ENCODE measurements around the gene RAB24. TPM values are rescaled to one million over a fixed set of nuclear protein-coding genes. Genes with fewer than 3 reads are reported as not detected.

RAB24 gene
- polyA plus RNA-seq, 1 donor from 2014 or later, result 79.0 TPM

DNA sequence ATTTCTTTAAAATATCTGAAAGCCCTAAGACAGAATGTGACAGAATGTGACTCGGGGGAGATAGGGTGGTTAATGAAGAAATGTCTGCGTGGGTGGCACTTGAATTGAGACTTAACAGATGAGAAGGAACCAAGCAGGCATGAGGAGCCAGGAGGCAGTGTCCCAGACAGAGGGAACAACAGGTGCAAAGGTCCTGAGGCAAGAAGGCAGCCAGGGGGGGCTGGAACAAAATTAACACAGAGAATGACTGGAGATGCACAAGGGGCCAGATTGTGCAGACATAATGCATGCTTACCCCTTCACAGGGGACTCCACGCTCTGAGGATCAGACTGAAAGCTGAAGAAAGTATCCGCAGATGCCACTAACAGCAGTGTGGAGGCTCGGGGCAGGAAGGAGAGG lies 46.2 kb upstream of the RAB24 start:
- H3K9me3 ChIP-seq (ENCODE audit: low read length), result no peaks in the 10 kb centered on the region
- no peaks in the 10 kb centered on the region for H4K20me1 ChIP-seq (ENCODE audit: insufficient read depth)
- H3K27ac ChIP-seq (ENCODE audit: low read length), result no peak overlapping the region
- no peak overlapping the region for H2AFZ ChIP-seq (ENCODE audit: low read depth, low read length)
- H3K9ac ChIP-seq (ENCODE audit: low read length), result no peak overlapping the region
- no peaks in the 10 kb centered on the region for H3K36me3 ChIP-seq (ENCODE audit: insufficient read depth, low read length)
- H3K79me2 ChIP-seq (replicated peaks; ENCODE audit: insufficient read depth, low read length), result peaks cover 43% of the 10 kb centered on the region
- peak overlapping the region; percentile 74 for H3K4me2 ChIP-seq (ENCODE audit: low read length)
- H3K4me3 ChIP-seq (ENCODE audit: low read length), result peak overlapping the region; percentile 84
- TF ChIP-seq, protein P1, sequence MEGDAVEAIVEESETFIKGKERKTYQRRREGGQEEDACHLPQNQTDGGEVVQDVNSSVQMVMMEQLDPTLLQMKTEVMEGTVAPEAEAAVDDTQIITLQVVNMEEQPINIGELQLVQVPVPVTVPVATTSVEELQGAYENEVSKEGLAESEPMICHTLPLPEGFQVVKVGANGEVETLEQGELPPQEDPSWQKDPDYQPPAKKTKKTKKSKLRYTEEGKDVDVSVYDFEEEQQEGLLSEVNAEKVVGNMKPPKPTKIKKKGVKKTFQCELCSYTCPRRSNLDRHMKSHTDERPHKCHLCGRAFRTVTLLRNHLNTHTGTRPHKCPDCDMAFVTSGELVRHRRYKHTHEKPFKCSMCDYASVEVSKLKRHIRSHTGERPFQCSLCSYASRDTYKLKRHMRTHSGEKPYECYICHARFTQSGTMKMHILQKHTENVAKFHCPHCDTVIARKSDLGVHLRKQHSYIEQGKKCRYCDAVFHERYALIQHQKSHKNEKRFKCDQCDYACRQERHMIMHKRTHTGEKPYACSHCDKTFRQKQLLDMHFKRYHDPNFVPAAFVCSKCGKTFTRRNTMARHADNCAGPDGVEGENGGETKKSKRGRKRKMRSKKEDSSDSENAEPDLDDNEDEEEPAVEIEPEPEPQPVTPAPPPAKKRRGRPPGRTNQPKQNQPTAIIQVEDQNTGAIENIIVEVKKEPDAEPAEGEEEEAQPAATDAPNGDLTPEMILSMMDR (IDR thresholded peaks at IDR 0.05; ENCODE audit: poor library complexity, severe bottlenecking), result no peak
- no peak for TF ChIP-seq EZH2 (IDR thresholded peaks at IDR 0.05; ENCODE audit: borderline replicate concordance, insufficient read depth, low read length, poor library complexity, severe bottlenecking)
- TF ChIP-seq, protein P2, sequence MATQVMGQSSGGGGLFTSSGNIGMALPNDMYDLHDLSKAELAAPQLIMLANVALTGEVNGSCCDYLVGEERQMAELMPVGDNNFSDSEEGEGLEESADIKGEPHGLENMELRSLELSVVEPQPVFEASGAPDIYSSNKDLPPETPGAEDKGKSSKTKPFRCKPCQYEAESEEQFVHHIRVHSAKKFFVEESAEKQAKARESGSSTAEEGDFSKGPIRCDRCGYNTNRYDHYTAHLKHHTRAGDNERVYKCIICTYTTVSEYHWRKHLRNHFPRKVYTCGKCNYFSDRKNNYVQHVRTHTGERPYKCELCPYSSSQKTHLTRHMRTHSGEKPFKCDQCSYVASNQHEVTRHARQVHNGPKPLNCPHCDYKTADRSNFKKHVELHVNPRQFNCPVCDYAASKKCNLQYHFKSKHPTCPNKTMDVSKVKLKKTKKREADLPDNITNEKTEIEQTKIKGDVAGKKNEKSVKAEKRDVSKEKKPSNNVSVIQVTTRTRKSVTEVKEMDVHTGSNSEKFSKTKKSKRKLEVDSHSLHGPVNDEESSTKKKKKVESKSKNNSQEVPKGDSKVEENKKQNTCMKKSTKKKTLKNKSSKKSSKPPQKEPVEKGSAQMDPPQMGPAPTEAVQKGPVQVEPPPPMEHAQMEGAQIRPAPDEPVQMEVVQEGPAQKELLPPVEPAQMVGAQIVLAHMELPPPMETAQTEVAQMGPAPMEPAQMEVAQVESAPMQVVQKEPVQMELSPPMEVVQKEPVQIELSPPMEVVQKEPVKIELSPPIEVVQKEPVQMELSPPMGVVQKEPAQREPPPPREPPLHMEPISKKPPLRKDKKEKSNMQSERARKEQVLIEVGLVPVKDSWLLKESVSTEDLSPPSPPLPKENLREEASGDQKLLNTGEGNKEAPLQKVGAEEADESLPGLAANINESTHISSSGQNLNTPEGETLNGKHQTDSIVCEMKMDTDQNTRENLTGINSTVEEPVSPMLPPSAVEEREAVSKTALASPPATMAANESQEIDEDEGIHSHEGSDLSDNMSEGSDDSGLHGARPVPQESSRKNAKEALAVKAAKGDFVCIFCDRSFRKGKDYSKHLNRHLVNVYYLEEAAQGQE (IDR thresholded peaks at IDR 0.05; ENCODE audit: borderline replicate concordance), result no peak
- TF ChIP-seq POLR2AphosphoS5 (IDR thresholded peaks at IDR 0.05), result no peak
- TF ChIP-seq RAD21 (conservative IDR thresholded peaks at IDR 0.05), result no peak
- TF ChIP-seq SMC3 (conservative IDR thresholded peaks at IDR 0.05; ENCODE audit: poor library complexity), result no peak
- no peak for TF ChIP-seq EP300 (conservative IDR thresholded peaks at IDR 0.05; ENCODE audit: poor library complexity, severe bottlenecking)
- no peak for TF ChIP-seq TAF1 (IDR thresholded peaks at IDR 0.05; ENCODE audit: low read depth)
- no peak for TF ChIP-seq MXI1 (conservative IDR thresholded peaks at IDR 0.05; ENCODE audit: poor library complexity, severe bottlenecking)
- no peaks in the 10 kb centered on the region for H3K27me3 ChIP-seq (ENCODE audit: insufficient read depth, low read depth, low read length)
- no peaks in the 10 kb centered on the region for H3F3A ChIP-seq (ENCODE audit: insufficient read depth, low read length, poor library complexity, severe bottlenecking)
- no peaks in the 10 kb centered on the region for H3K9me2 ChIP-seq (ENCODE audit: insufficient read depth, low read length)

GRCh38 chr5:177349362-177349647 lies 45.8 kb upstream of the RAB24 start:
- H3K27ac ChIP-seq (ENCODE audit: low read length), result no peak overlapping the region
- H3K9ac ChIP-seq (ENCODE audit: low read length), result no peak overlapping the region
- H3F3A ChIP-seq (ENCODE audit: insufficient read depth, low read length, poor library complexity, severe bottlenecking), result no peaks in the 10 kb centered on the region
- no peak for TF ChIP-seq POLR2AphosphoS5 (IDR thresholded peaks at IDR 0.05)
- no peaks in the 10 kb centered on the region for H3K9me3 ChIP-seq (ENCODE audit: low read length)
- H3K4me2 ChIP-seq (ENCODE audit: low read length), result no peak overlapping the region
- peak overlapping the region; percentile 84 for H3K4me3 ChIP-seq (ENCODE audit: low read length)
- H3K27me3 ChIP-seq (ENCODE audit: insufficient read depth, low read depth, low read length), result no peaks in the 10 kb centered on the region
- no peaks in the 10 kb centered on the region for H3K9me2 ChIP-seq (ENCODE audit: insufficient read depth, low read length)
- no peaks in the 10 kb centered on the region for H3K36me3 ChIP-seq (ENCODE audit: insufficient read depth, low read length)
- no peak overlapping the region for H2AFZ ChIP-seq (ENCODE audit: low read depth, low read length)
- peaks cover 43% of the 10 kb centered on the region for H3K79me2 ChIP-seq (replicated peaks; ENCODE audit: insufficient read depth, low read length)
- no peaks in the 10 kb centered on the region for H4K20me1 ChIP-seq (ENCODE audit: insufficient read depth)

- Histone ChIP-seq H2AFZ (ENCODE audit: low read depth, low read length) (no peak overlapping the region), H3F3A (ENCODE audit: insufficient read depth, low read length, poor library complexity, severe bottlenecking) (no peaks in the 10 kb centered on the region), H3K27ac (ENCODE audit: low read length) (no peak overlapping the region), H3K4me3 (ENCODE audit: low read length) (no peak overlapping the region), H3K4me2 (ENCODE audit: low read length) (no peak overlapping the region), H3K27me3 (ENCODE audit: insufficient read depth, low read depth, low read length) (no peaks in the 10 kb centered on the region), H3K9me2 (ENCODE audit: insufficient read depth, low read length) (no peaks in the 10 kb centered on the region), H4K20me1 (ENCODE audit: insufficient read depth) (no peaks in the 10 kb centered on the region), H3K9ac (ENCODE audit: low read length) (no peak overlapping the region), H3K79me2 (replicated peaks; ENCODE audit: insufficient read depth, low read length) (peaks cover 51% of the 10 kb centered on the region), H3K9me3 (ENCODE audit: low read length) (no peaks in the 10 kb centered on the region), H3K36me3 (ENCODE audit: insufficient read depth, low read length) (no peaks in the 10 kb centered on the region)
- TF ChIP-seq SMC3 (conservative IDR thresholded peaks at IDR 0.05; ENCODE audit: poor library complexity), result no peak
- no peak for TF ChIP-seq EP300 (conservative IDR thresholded peaks at IDR 0.05; ENCODE audit: poor library complexity, severe bottlenecking)
- TF ChIP-seq, protein P1 (IDR thresholded peaks at IDR 0.05; ENCODE audit: poor library complexity, severe bottlenecking), result no peak
- no peak for TF ChIP-seq MXI1 (conservative IDR thresholded peaks at IDR 0.05; ENCODE audit: poor library complexity, severe bottlenecking)
- no peak for TF ChIP-seq EZH2 (IDR thresholded peaks at IDR 0.05; ENCODE audit: borderline replicate concordance, insufficient read depth, low read length, poor library complexity, severe bottlenecking)
- no peak for TF ChIP-seq TAF1 (IDR thresholded peaks at IDR 0.05; ENCODE audit: low read depth)
- TF ChIP-seq, protein P2 (IDR thresholded peaks at IDR 0.05; ENCODE audit: borderline replicate concordance), result no peak
- TF ChIP-seq RAD21 (conservative IDR thresholded peaks at IDR 0.05), result no peak
- TF ChIP-seq POLR2AphosphoS5 (IDR thresholded peaks at IDR 0.05), result no peak
These were observed 44.2 kb upstream of the RAB24 start for GRCh38 chr5:177347699-177348098.

Data from neural cell (in vitro differentiated cells).